Natural killer cell (primary cell): Measurements from ENCODE around the gene ST3GAL3. TPM values are rescaled to one million over a fixed set of nuclear protein-coding genes. Genes with fewer than 3 reads are reported as not detected.

Experiments used
- ATAC-seq, 3 donors: fragments of 150-1000 bp in 2 of 3; fragments of 200-7000 bp in 1 of 3; cut with Tn5 transposase; 1 replicate in 1 of 3; 2 replicates in 2 of 3; pipeline ENCODE4 v1.10.0; 2021; ENCODE audit warnings: mild to moderate bottlenecking in 2 of 3, moderate library complexity in 2 of 3
- DNase-seq, 2 donors: peaks; one replicate each; pipeline versions ENCODE4 v3.0.0 to v3.0.0-alpha.2; 2013 to 2021; ENCODE audit warnings: mixed read lengths in 1 of 2
- H3K27ac ChIP-seq: one replicate; pipeline ENCODE4 v1.5.1; 2013; ENCODE audit warnings: mild to moderate bottlenecking, low read length
- H3K27me3 ChIP-seq: one replicate; pipeline ENCODE4 v1.6.1; 2013; ENCODE audit warnings: low read length; ENCODE audit not compliant: control insufficient read depth, insufficient read depth
- H3K36me3 ChIP-seq: one replicate; pipeline ENCODE4 v1.6.1; 2013; ENCODE audit warnings: low read length; ENCODE audit not compliant: control insufficient read depth, insufficient read depth
- H3K4me1 ChIP-seq: one replicate; pipeline ENCODE4 v1.6.1; 2013; ENCODE audit warnings: low read length; ENCODE audit not compliant: control insufficient read depth, insufficient read depth
- H3K4me3 ChIP-seq: one replicate; pipeline ENCODE4 v1.5.1; 2013; ENCODE audit warnings: low read length
- H3K9me3 ChIP-seq: one replicate; pipeline ENCODE4 v1.6.1; 2013; ENCODE audit warnings: low read length; ENCODE audit not compliant: control insufficient read depth, insufficient read depth
- H3K27ac Mint-ChIP-seq, 2 donors: one replicate each; pipeline ENCODE4 v1.8.0; 2022; ENCODE audit warnings: mild to moderate bottlenecking in 2 of 2, mixed read lengths in 2 of 2, moderate library complexity in 1 of 2
- H3K27me3 Mint-ChIP-seq, 2 donors: one replicate each; pipeline ENCODE4 v1.8.0; 2022; ENCODE audit warnings: low read depth in 2 of 2, mixed read lengths in 2 of 2
- H3K36me3 Mint-ChIP-seq: one replicate; pipeline ENCODE4 v1.8.0; 2022; ENCODE audit warnings: mixed read lengths
- H3K4me1 Mint-ChIP-seq, 2 donors: one replicate each; pipeline ENCODE4 v1.8.0; 2022; ENCODE audit warnings: mixed read lengths in 2 of 2
- H3K4me3 Mint-ChIP-seq: one replicate; pipeline ENCODE4 v1.8.0; 2022; ENCODE audit warnings: mild to moderate bottlenecking, moderate library complexity, mixed read lengths
- H3K9me3 Mint-ChIP-seq, 2 donors: one replicate each; pipeline ENCODE4 v1.8.0; 2022; ENCODE audit warnings: mixed read lengths in 2 of 2
- CTCF ChIP-seq: fragments of 200-600 bp; IDR thresholded peaks from one replicate; pipeline ENCODE4 v1.8.0; 2022; ENCODE audit warnings: antibody characterized with exemption
- WGBS: methylation state at CpG from one replicate; pipeline ENCODE4 v1.1.7; 2013; ENCODE audit warnings: missing lambda C conversion rate; ENCODE audit not compliant: insufficient coverage; 5-methylcytosine and 5-hydroxymethylcytosine counted together
- intact Hi-C: fragments of 100-400 bp; cut with micrococcal nuclease; formaldehyde crosslinking; loops from one replicate; pipeline ENCODE4 v1.14.2; 2022
- total RNA-seq, 4 donors: library from RNA; stranded (reverse); fragments of 120-200 nt in 1 of 4; gene quantifications; one replicate each; pipeline versions ENCODE4 v1.2.3 to v1.2.4, GENCODE V29; 2013 to 2022

The ST3GAL3 gene
- total RNA-seq, 3 donors from 2014 or later (not counting 1 experiment from before 2014, with no cell fraction given): 22.2 to 27.3 (median 22.3) TPM

DNA sequence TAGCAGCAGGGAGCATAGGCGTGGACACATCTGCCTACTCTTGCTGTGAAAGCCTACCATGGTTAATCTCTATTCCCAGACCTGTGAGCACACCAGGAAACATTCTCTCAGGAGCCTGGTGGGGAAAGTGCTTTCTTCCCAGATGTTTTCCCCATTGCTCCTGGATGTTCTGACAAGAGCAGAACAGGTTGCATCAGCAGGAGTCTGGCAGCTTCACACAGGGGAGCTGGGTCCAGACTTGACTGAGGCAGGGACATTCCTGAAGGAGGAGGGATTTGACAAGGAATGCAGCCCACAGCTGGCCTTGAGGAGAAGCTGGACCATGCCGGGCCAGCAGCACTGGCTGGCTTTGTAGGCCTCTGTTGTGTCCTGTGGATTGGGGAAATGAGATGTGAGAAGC lies 205.3 kb downstream of the ST3GAL3 start:
- no peak overlapping the region for H3K4me3 ChIP-seq
- H3K9me3 Mint-ChIP-seq: no peaks in the 10 kb centered on the region
- no peaks in the 10 kb centered on the region for H3K27me3 Mint-ChIP-seq
- H3K27ac ChIP-seq: no peak overlapping the region
- H3K4me3 Mint-ChIP-seq: no peak overlapping the region
- H3K36me3 Mint-ChIP-seq: no peaks in the 10 kb centered on the region
- H3K4me1 ChIP-seq: no peaks in the 10 kb centered on the region
- intact Hi-C loops: no loop called here
- no peaks in the 10 kb centered on the region for H3K9me3 ChIP-seq
- TF ChIP-seq CTCF: no peak
- H3K27me3 ChIP-seq: no peaks in the 10 kb centered on the region
- no peak overlapping the region for H3K27ac Mint-ChIP-seq
- no peaks in the 10 kb centered on the region for H3K4me1 Mint-ChIP-seq
- no peaks in the 10 kb centered on the region for H3K36me3 ChIP-seq
- 91% methylated on average over 2 of the region's 2 CpGs for WGBS
- no peak for ATAC-seq
- DNase-seq: no peak

- 78% methylated on average over 6 of the region's 7 CpGs for WGBS
- Histone ChIP-seq H3K4me3 (no peak overlapping the region), H3K36me3 (no peaks in the 10 kb centered on the region), H3K9me3 (no peaks in the 10 kb centered on the region), H3K4me1 (no peaks in the 10 kb centered on the region), H3K27me3 (no peaks in the 10 kb centered on the region), H3K27ac (no peak overlapping the region)
- H3K9me3 Mint-ChIP-seq: no peaks in the 10 kb centered on the region
- ATAC-seq (no peak), DNase-seq (no peak)
- no peaks in the 10 kb centered on the region for H3K27me3 Mint-ChIP-seq
- H3K27ac Mint-ChIP-seq: no peak overlapping the region
- no peaks in the 10 kb centered on the region for H3K36me3 Mint-ChIP-seq
- no peaks in the 10 kb centered on the region for H3K4me1 Mint-ChIP-seq
- H3K4me3 Mint-ChIP-seq: no peak overlapping the region
- intact Hi-C loops: no loop called here
- no peak for TF ChIP-seq CTCF
Observed at GRCh38 chr1:43913051-43913501, 205.7 kb downstream of the ST3GAL3 start.

- Mint-ChIP-seq H3K27ac (no peak overlapping the region), H3K36me3 (no peaks in the 10 kb centered on the region), H3K9me3 (no peaks in the 10 kb centered on the region), H3K27me3 (no peaks in the 10 kb centered on the region), H3K4me1 (no peaks in the 10 kb centered on the region), H3K4me3 (no peak overlapping the region)
- H3K9me3 ChIP-seq: no peaks in the 10 kb centered on the region
- H3K27me3 ChIP-seq: no peaks in the 10 kb centered on the region
- no peak for DNase-seq
- intact Hi-C loops: no loop called here
- H3K36me3 ChIP-seq: no peaks in the 10 kb centered on the region
- WGBS: 86% methylated on average over 17 of the region's 18 CpGs
- TF ChIP-seq CTCF: no peak
- ATAC-seq: no peak
- no peaks in the 10 kb centered on the region for H3K4me1 ChIP-seq
- H3K4me3 ChIP-seq: no peak overlapping the region
- H3K27ac ChIP-seq: no peak overlapping the region
Observed at GRCh38 chr1:43913666-43914360, 206.5 kb downstream of the ST3GAL3 start.
